ENCODE measurements around the gene LEKR1. TPM values are rescaled to one million over a fixed set of nuclear protein-coding genes. Genes with fewer than 3 reads are reported as not detected.

LEKR1 gene
- total and polyA plus RNA-seq, 2 donors (not counting 1 experiment from before 2014, with no cell fraction given), result 0.94 to 4.7 TPM

- Mint-ChIP-seq H3K9me3 (ENCODE audit: insufficient read depth) (peaks cover 14% of the 10 kb centered on the region), H3K27me3 (no peaks in the 10 kb centered on the region), H3K4me1 (peaks cover 2% of the 10 kb centered on the region), H3K27ac (no peak overlapping the region), H3K4me3 (no peak overlapping the region)
- no peak overlapping the region for H2AFZ ChIP-seq (ENCODE audit: insufficient read depth, low read depth, low read length, poor library complexity, severe bottlenecking)
- DNase-seq, result no peak
- intact Hi-C loops (cut with micrococcal nuclease), result no loop called here
- no peaks in the 10 kb centered on the region for H4K20me1 ChIP-seq (ENCODE audit: control insufficient read depth, insufficient read depth, low read length, poor library complexity, severe bottlenecking)
- POLR2A ChIA-PET, result no interaction called here
- H3K9me3 ChIP-seq (ENCODE audit: control extremely low read depth in 1 of 3, control insufficient read depth in 2 of 3, insufficient read depth in 1 of 3, low read length in 2 of 3), result peaks cover 0 to 7% (median 3%) of the 10 kb centered on the region in 3 donors
- TF ChIP-seq CTCF (IDR thresholded peaks at IDR 0.05), result no peak
- no peak for TF ChIP-seq EZH2 (IDR thresholded peaks at IDR 0.05; ENCODE audit: borderline replicate concordance, insufficient read depth, low read depth, low read length, poor library complexity, severe bottlenecking)
- no peak overlapping the region for H3K9ac ChIP-seq (ENCODE audit: low read length)
- no peaks in the 10 kb centered on the region for H3K36me3 ChIP-seq (replicated peaks in 1 of 2; ENCODE audit: control extremely low read depth in 1 of 2, control insufficient read depth in 1 of 2, extremely low read depth in 1 of 2, insufficient read depth in 2 of 2, low read length in 1 of 2)
- no peaks in the 10 kb centered on the region for H3K27me3 ChIP-seq (replicated peaks in 1 of 4; ENCODE audit: control extremely low read depth in 1 of 4, control insufficient read depth in 3 of 4, insufficient read depth in 4 of 4, low read length in 3 of 4)
- no peak overlapping the region for H3K27ac ChIP-seq (ENCODE audit: low read length in 2 of 2)
- no peak overlapping the region for H3K4me3 ChIP-seq (ENCODE audit: control extremely low read depth in 1 of 5, extremely low read depth in 1 of 5, insufficient read depth in 1 of 5, low read depth in 2 of 5, low read length in 4 of 5)
- CTCF ChIA-PET, result interaction anchor here (1.3 kb wide), 1 partner anchor 336 kb away, joined by 3 read pairs; no protein-coding TSS in a partner anchor
- H3K4me2 ChIP-seq (replicated peaks; ENCODE audit: low read depth, low read length, poor library complexity, severe bottlenecking), result no peak overlapping the region
- no peak for ATAC-seq (ENCODE audit: low read depth)
- H3K4me1 ChIP-seq (ENCODE audit: control insufficient read depth in 2 of 2, insufficient read depth in 2 of 2, low read length in 2 of 2), result no peaks in the 10 kb centered on the region
- no peaks in the 10 kb centered on the region for H3K79me2 ChIP-seq (ENCODE audit: control insufficient read depth, insufficient read depth, low read length)
- 100% methylated on average over 1 of the region's 2 CpGs for WGBS (ENCODE audit: insufficient coverage)
Measured at GRCh38 chr3:156801746-156802145, 24.4 kb upstream of the LEKR1 start.

- Histone ChIP-seq H3K36me3 (replicated peaks in 1 of 2; ENCODE audit: control extremely low read depth in 1 of 2, control insufficient read depth in 1 of 2, extremely low read depth in 1 of 2, insufficient read depth in 2 of 2, low read length in 1 of 2) (no peaks in the 10 kb centered on the region), H3K27ac (ENCODE audit: low read length in 2 of 2) (no peak overlapping the region), H3K27me3 (replicated peaks in 1 of 4; ENCODE audit: control extremely low read depth in 1 of 4, control insufficient read depth in 3 of 4, insufficient read depth in 4 of 4, low read length in 3 of 4) (no peaks in the 10 kb centered on the region), H2AFZ (ENCODE audit: insufficient read depth, low read depth, low read length, poor library complexity, severe bottlenecking) (no peak overlapping the region), H3K4me3 (ENCODE audit: control extremely low read depth in 1 of 5, extremely low read depth in 1 of 5, insufficient read depth in 1 of 5, low read depth in 2 of 5, low read length in 4 of 5) (no peak overlapping the region), H3K4me2 (replicated peaks; ENCODE audit: low read depth, low read length, poor library complexity, severe bottlenecking) (no peak overlapping the region), H4K20me1 (ENCODE audit: control insufficient read depth, insufficient read depth, low read length, poor library complexity, severe bottlenecking) (no peaks in the 10 kb centered on the region), H3K4me1 (ENCODE audit: control insufficient read depth in 2 of 2, insufficient read depth in 2 of 2, low read length in 2 of 2) (no peaks in the 10 kb centered on the region), H3K9me3 (ENCODE audit: control extremely low read depth in 1 of 3, control insufficient read depth in 2 of 3, insufficient read depth in 1 of 3, low read length in 2 of 3) (peaks cover 0 to 7% (median 3%) of the 10 kb centered on the region in 3 donors), H3K9ac (ENCODE audit: low read length) (no peak overlapping the region), H3K79me2 (ENCODE audit: control insufficient read depth, insufficient read depth, low read length) (no peaks in the 10 kb centered on the region)
- Mint-ChIP-seq H3K4me1 (no peaks in the 10 kb centered on the region), H3K27ac (no peak overlapping the region), H3K4me3 (no peak overlapping the region), H3K9me3 (ENCODE audit: insufficient read depth) (peaks cover 14% of the 10 kb centered on the region), H3K27me3 (no peaks in the 10 kb centered on the region)
- ATAC-seq (ENCODE audit: low read depth), result no peak
- no peak for TF ChIP-seq CTCF (IDR thresholded peaks at IDR 0.05)
- TF ChIP-seq EZH2 (IDR thresholded peaks at IDR 0.05; ENCODE audit: borderline replicate concordance, insufficient read depth, low read depth, low read length, poor library complexity, severe bottlenecking), result no peak
- intact Hi-C loops (cut with micrococcal nuclease), result no loop called here
- DNase-seq, result no peak
- CTCF ChIA-PET, result no interaction called here
- POLR2A ChIA-PET, result no interaction called here
Measured at GRCh38 chr3:156802821-156803606, 23.1 kb upstream of the LEKR1 start.
